GM12872 (cell line): ENCODE measurements around the gene FSTL1.

Experiments
- CTCF ChIP-seq: IDR thresholded peaks from 3 replicates; pipeline ENCODE4 v1.5.1; 2011; ENCODE audit warnings: low read depth, mild to moderate bottlenecking, low read length, moderate library complexity; ENCODE audit not compliant: insufficient read depth

FSTL1 gene

DNA sequence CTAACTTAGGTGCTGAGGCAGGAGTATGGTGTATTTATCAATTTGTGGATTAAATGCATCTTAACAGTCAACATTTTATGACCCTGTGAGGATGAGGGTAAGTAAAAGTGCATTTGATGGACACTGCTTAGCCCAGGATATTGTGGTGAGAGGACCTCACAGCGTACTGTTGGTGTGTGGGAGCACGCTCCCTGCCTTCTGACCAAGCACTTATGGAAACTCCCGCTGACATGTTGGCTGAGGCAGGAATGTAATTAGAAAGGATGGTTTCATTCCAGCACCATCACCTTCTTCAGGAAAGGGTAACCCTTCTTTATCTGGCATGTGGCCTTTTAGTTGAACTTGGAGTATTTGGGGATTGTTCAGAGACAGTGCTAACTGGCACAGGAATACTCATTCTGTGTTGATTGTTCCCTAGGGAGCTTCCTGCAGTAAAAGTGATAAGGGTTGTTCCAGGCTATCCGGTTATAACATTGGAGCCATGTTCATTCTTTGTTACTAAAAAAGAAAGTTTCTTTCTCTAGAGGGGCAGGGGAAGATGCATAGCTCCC lies 11.7 kb upstream of the FSTL1 start:
- TF ChIP-seq CTCF: no peak

GRCh38 chr3:120461416-120461815 lies 10.6 kb upstream of the FSTL1 start:
- TF ChIP-seq CTCF: no peak

- TF ChIP-seq CTCF: no peak
These were observed 10.1 kb upstream of the FSTL1 start for GRCh38 chr3:120460862-120461261.

GRCh38 chr3:120460181-120460790 lies 9.5 kb upstream of the FSTL1 start:
- TF ChIP-seq CTCF: no peak

DNA sequence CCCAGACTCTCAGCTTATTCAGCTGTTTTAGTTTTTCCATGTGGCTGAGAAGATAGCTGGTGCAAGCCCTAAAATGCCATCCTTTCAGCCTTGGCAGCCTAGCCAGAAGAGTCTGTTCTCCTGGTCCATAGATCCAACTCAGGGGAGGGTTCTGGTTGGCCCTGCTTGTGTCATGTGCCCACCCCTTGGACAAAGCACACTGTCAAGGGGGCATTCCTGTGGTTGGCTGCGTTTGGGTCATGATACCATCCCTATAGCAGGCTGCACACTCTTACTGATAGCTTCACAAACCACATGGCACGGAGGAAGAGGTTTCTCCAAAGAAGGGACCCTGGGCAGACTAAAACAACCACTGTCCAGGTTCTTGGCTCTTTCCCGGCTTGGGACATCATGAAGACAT lies 8.4 kb upstream of the FSTL1 start:
- TF ChIP-seq CTCF: no peak

DNA sequence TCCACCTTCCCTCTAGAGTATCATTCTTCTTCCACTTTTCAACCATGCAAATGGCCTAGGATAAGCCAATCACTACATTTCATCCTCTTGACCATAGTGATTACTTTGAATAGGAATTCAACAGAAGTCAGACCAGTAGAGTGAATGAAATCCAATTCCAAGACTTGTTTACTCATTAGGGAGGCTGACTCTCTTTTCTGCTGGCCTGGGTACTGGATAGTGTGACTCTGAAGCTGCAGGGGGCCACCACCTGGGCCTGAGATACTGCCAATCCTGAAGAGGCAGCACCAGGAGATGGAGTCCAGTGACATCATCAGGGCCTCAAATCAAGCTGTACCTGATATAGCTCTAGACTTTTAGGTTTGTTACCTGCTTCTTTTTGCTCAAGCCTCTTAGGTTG lies 7.0 kb upstream of the FSTL1 start:
- no peak for TF ChIP-seq CTCF

GRCh38 chr3:120454076-120454689 lies 3.4 kb upstream of the FSTL1 start:
- TF ChIP-seq CTCF: no peak
